ENCODE results near the gene HEATR3. TPM values are rescaled to one million over a fixed set of nuclear protein-coding genes. Genes with fewer than 3 reads are reported as not detected.
"Not testable (repeated sequence)": the region's sequence is repeated elsewhere in the genome, so short reads cannot be mapped to it uniquely, and the experiment has no call there.

Gene HEATR3
- total RNA-seq, 1 donor from 2014 or later = 23.7 TPM

GRCh38 chr16:50088302-50088701 is 22.5 kb downstream of the HEATR3 start:
- DNase-seq (ENCODE audit: low spot score) (no peak), ATAC-seq (no peak)
- intact Hi-C loops (cut with DNase I) = no loop called here

- no peak for DNase-seq (ENCODE audit: low spot score)
- no peak for ATAC-seq
- intact Hi-C loops (cut with DNase I) = loop anchor here (5.0 kb wide), 1 partner anchor 1104 kb away; no protein-coding TSS in a partner anchor
These were observed 27.1 kb downstream of the HEATR3 start for GRCh38 chr16:50092891-50093290.

GRCh38 chr16:50093607-50094539 is 28.1 kb downstream of the HEATR3 start:
- ATAC-seq = peak; percentile 96
- intact Hi-C loops (cut with DNase I) = loop anchor here (5.0 kb wide), 1 partner anchor 1103 kb away; no protein-coding TSS in a partner anchor
- peak; percentile 72 for DNase-seq (ENCODE audit: low spot score)

GRCh38 chr16:50096791-50097190 is 31.0 kb downstream of the HEATR3 start:
- intact Hi-C loops (cut with DNase I) = no loop called here
- ATAC-seq (no peak), DNase-seq (ENCODE audit: low spot score) (no peak)

- intact Hi-C loops (cut with DNase I) = no loop called here
- ATAC-seq (no peak), DNase-seq (ENCODE audit: low spot score) (no peak)
These were observed 34.3 kb downstream of the HEATR3 start for GRCh38 chr16:50099957-50100648.

- no peak for DNase-seq (ENCODE audit: low spot score)
- intact Hi-C loops (cut with DNase I) = no loop called here
- no peak for ATAC-seq
These were observed 36.4 kb downstream of the HEATR3 start for GRCh38 chr16:50102051-50102746.

- no peak for ATAC-seq
These were observed 38.0 kb downstream of the HEATR3 start for GRCh38 chr16:50103764-50104163.

GRCh38 chr16:50114357-50115129 is 48.8 kb downstream of the HEATR3 start:
- intact Hi-C loops (cut with DNase I) = no loop called here
- no peak for DNase-seq (ENCODE audit: low spot score)
- ATAC-seq = no peak

More at GRCh38 chr16:50103764-50104163, 38.0 kb downstream of the HEATR3 start:
- DNase-seq (ENCODE audit: low spot score) = no peak
- intact Hi-C loops (cut with DNase I) = no loop called here

- DNase-seq (ENCODE audit: low spot score) = no peak
- intact Hi-C loops (cut with DNase I) = no loop called here
- ATAC-seq = no peak
These were observed 54.9 kb downstream of the HEATR3 start for GRCh38 chr16:50120711-50121110.

- no peak for ATAC-seq
- no peak for DNase-seq (ENCODE audit: low spot score)
- intact Hi-C loops (cut with DNase I) = no loop called here
These were observed 55.5 kb downstream of the HEATR3 start for GRCh38 chr16:50121278-50121677.

- ATAC-seq (no peak), DNase-seq (ENCODE audit: low spot score) (no peak)
- intact Hi-C loops (cut with DNase I) = no loop called here
These were observed 56.1 kb downstream of the HEATR3 start for GRCh38 chr16:50121721-50122445.

GRCh38 chr16:50123417-50123816 is 57.6 kb downstream of the HEATR3 start:
- intact Hi-C loops (cut with DNase I) = no loop called here
- ATAC-seq (no peak), DNase-seq (ENCODE audit: low spot score) (no peak)

- ATAC-seq (no peak), DNase-seq (ENCODE audit: low spot score) (no peak)
- intact Hi-C loops (cut with DNase I) = no loop called here
These were observed 59.0 kb downstream of the HEATR3 start for GRCh38 chr16:50124769-50125168.

GRCh38 chr16:50126183-50126582 is 60.4 kb downstream of the HEATR3 start:
- intact Hi-C loops (cut with DNase I) = no loop called here
- ATAC-seq (no peak), DNase-seq (ENCODE audit: low spot score) (no peak)

- intact Hi-C loops (cut with DNase I); DNase-seq (ENCODE audit: low spot score); ATAC-seq: not testable (repeated sequence)
These were observed 66.8 kb downstream of the HEATR3 start for GRCh38 chr16:50132571-50132970.

- ATAC-seq = no peak
- intact Hi-C loops (cut with DNase I) = no loop called here
- no peak for DNase-seq (ENCODE audit: low spot score)
These were observed 67.4 kb downstream of the HEATR3 start for GRCh38 chr16:50133214-50133613.

GRCh38 chr16:50136399-50136798 is 70.6 kb downstream of the HEATR3 start:
- DNase-seq (ENCODE audit: low spot score) (no peak), ATAC-seq (no peak)
- intact Hi-C loops (cut with DNase I) = no loop called here

- ATAC-seq = no peak
- no peak for DNase-seq (ENCODE audit: low spot score)
- intact Hi-C loops (cut with DNase I) = no loop called here
These were observed 71.5 kb downstream of the HEATR3 start for GRCh38 chr16:50137268-50137667.
